Lower lobe of right lung (tissue), 2 donors: ENCODE results near the gene MCTP1. TPM values are rescaled to one million over a fixed set of nuclear protein-coding genes. Genes with fewer than 3 reads are reported as not detected.

ENCODE experiments used
- ATAC-seq, 2 donors: fragments of 200-7000 bp; cut with Tn5 transposase; one replicate each; pipeline ENCODE4 v1.9.1; 2020 to 2022; ENCODE audit warnings: mild to moderate bottlenecking in 2 of 2, moderate library complexity in 2 of 2
- DNase-seq: peaks from one replicate; pipeline ENCODE4 v3.0.0-alpha.2; 2020
- H3K27ac ChIP-seq: fragments of 200-600 bp; one replicate; pipeline ENCODE4 v1.8.0; 2022
- H3K27me3 ChIP-seq: fragments of 200-600 bp; one replicate; pipeline ENCODE4 v1.8.0; 2022; ENCODE audit warnings: low read depth
- H3K36me3 ChIP-seq: fragments of 200-600 bp; one replicate; pipeline ENCODE4 v1.8.0; 2022; ENCODE audit warnings: mild to moderate bottlenecking
- H3K4me1 ChIP-seq: fragments of 200-600 bp; one replicate; pipeline ENCODE4 v1.8.0; 2022
- H3K4me3 ChIP-seq: fragments of 200-600 bp; one replicate; pipeline ENCODE4 v1.8.0; 2022; ENCODE audit warnings: mild to moderate bottlenecking
- H3K9me3 ChIP-seq: fragments of 200-600 bp; one replicate; pipeline ENCODE4 v1.8.0; 2022
- CTCF ChIP-seq: fragments of 200-600 bp; IDR thresholded peaks from one replicate; pipeline ENCODE4 v1.8.0; 2022; ENCODE audit warnings: antibody characterized with exemption, mild to moderate bottlenecking
- intact Hi-C: fragments of 100-400 bp; cut with DNase I; formaldehyde crosslinking; loops from one replicate; pipeline ENCODE4 v1.11.0; 2022
- total RNA-seq: library from RNA; stranded (reverse); fragmentation: NEBNext Ultra II Directional; extraction: Animal tissue kit (Norgen Biotek cat#: 25700); gene quantifications from one replicate; pipeline ENCODE4 v1.2.1, GENCODE V29; 2021
- donor health status: DM: no; HTN: yes; CAD: no; lungs with severe emphysema.

MCTP1 gene
- total RNA-seq, 1 donor from 2014 or later = 38.7 TPM

DNA sequence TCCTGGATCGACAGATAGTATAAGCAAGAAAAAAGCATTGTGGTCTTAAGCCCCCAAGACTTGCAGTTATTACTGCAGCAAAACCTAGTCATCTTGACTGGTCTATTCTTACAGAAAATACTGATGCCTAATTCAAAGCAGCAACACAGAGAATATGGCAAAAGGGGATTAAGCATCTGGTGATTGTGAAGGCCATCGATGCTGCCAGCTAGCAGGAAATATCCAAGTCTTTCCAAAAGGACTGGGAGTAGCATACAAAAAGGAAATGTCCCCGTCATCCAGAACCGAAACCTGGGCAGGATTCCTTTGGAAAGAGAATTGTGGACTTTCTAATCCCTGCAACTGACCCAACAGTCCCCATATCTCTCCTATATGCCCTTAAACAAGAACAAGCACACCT lies 534.2 kb downstream of the MCTP1 start:
- no peak for TF ChIP-seq CTCF
- Histone ChIP-seq H3K4me1 (no peaks in the 10 kb centered on the region), H3K4me3 (no peak overlapping the region), H3K36me3 (no peaks in the 10 kb centered on the region), H3K9me3 (no peaks in the 10 kb centered on the region), H3K27me3 (no peaks in the 10 kb centered on the region), H3K27ac (no peak overlapping the region)
- intact Hi-C loops = no loop called here
- DNase-seq (no peak), ATAC-seq (no peak)

GRCh38 chr5:94749042-94749441 lies 535.9 kb downstream of the MCTP1 start:
- ATAC-seq = no peak
- intact Hi-C loops = no loop called here
- Histone ChIP-seq H3K4me3 (no peak overlapping the region), H3K36me3 (no peaks in the 10 kb centered on the region), H3K4me1 (no peaks in the 10 kb centered on the region), H3K27me3 (no peaks in the 10 kb centered on the region), H3K27ac (no peak overlapping the region), H3K9me3 (no peaks in the 10 kb centered on the region)
- no peak for TF ChIP-seq CTCF
- no peak for DNase-seq

- H3K4me1 ChIP-seq = no peaks in the 10 kb centered on the region
- intact Hi-C loops = no loop called here
- H3K9me3 ChIP-seq = no peaks in the 10 kb centered on the region
- no peaks in the 10 kb centered on the region for H3K36me3 ChIP-seq
- ATAC-seq (no peak), DNase-seq (no peak)
- H3K27me3 ChIP-seq = no peaks in the 10 kb centered on the region
- H3K27ac ChIP-seq = no peak overlapping the region
- TF ChIP-seq CTCF = no peak
- H3K4me3 ChIP-seq = no peak overlapping the region
Measured at GRCh38 chr5:94748212-94748611, 536.7 kb downstream of the MCTP1 start.

DNA sequence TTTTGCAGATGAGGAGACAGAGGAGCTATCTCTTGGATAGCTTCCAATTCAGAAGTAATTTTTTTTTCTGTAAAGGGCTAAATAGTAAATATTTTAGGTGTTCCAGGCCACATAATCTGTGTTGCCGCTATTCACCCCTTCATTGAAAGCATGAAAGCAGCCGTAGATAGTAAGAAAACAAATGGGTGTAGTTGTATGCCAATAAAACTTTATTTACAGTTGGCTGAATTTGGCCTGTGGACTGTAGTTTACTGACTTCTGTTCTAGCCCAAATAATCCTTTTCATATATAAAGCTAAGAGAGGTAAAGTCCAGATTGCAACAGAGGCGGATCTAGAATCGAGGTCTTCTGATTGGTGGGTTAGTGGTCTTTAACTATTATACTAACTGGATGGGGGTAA lies 537.5 kb downstream of the MCTP1 start:
- DNase-seq (no peak), ATAC-seq (no peak)
- TF ChIP-seq CTCF = no peak
- Histone ChIP-seq H3K9me3 (no peaks in the 10 kb centered on the region), H3K4me1 (no peaks in the 10 kb centered on the region), H3K27ac (no peak overlapping the region), H3K27me3 (no peaks in the 10 kb centered on the region), H3K36me3 (no peaks in the 10 kb centered on the region), H3K4me3 (no peak overlapping the region)
- intact Hi-C loops = no loop called here

DNA sequence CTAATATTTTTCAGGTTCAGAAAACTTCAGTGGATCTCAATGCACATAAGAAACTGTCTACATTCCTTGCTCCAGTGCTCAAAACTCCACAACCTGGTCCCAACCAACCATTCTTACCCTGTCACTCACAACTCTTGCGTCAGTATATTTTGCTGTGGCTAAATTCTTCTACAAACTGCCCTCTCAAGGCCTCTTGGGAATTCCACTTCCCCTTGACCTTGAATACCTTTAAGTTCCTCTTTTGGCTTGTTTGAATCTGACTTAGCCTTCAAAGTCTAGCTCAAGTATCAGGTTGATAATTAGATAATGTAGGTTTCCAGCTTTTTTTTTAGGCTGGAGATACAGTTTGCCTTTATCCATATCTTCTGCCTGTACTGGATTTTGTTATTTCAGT lies 538.2 kb downstream of the MCTP1 start:
- H3K4me1 ChIP-seq = no peaks in the 10 kb centered on the region
- no peaks in the 10 kb centered on the region for H3K9me3 ChIP-seq
- no peak overlapping the region for H3K27ac ChIP-seq
- ATAC-seq = peak; percentile 72 to 90
- DNase-seq = no peak
- intact Hi-C loops = no loop called here
- no peak overlapping the region for H3K4me3 ChIP-seq
- no peak for TF ChIP-seq CTCF
- H3K36me3 ChIP-seq = no peaks in the 10 kb centered on the region
- no peaks in the 10 kb centered on the region for H3K27me3 ChIP-seq
